Stimulated activated CD4-positive, alpha-beta T cell treated with anti-CD3 and anti-CD28 coated beads, Interleukin-1b, Interleukin-23, amount 100 ng/mL, for 1 hour (primary cell): Measurements from ENCODE around the gene PDE1C.

Experiments used
- DNase-seq, 2 donors: peaks; one replicate each; pipeline ENCODE4 v3.0.0-alpha.2; 2020; ENCODE audit warnings: low read depth in 2 of 2

The PDE1C gene

GRCh38 chr7:32074787-32075585 is 4.8 kb upstream of the PDE1C start:
- no peak for DNase-seq

GRCh38 chr7:32073533-32073932 is 3.3 kb upstream of the PDE1C start:
- no peak for DNase-seq

GRCh38 chr7:32072397-32072796 is 2.2 kb upstream of the PDE1C start:
- DNase-seq = no peak

GRCh38 chr7:32071466-32072091 is 1.4 kb upstream of the PDE1C start:
- no peak for DNase-seq

GRCh38 chr7:32070051-32070405 is 179 bp downstream of the PDE1C start:
- DNase-seq = no peak

- DNase-seq = no peak
Measured at GRCh38 chr7:32069116-32069650, 1.0 kb downstream of the PDE1C start.

GRCh38 chr7:32068411-32069101 is 1.7 kb downstream of the PDE1C start:
- DNase-seq = no peak

GRCh38 chr7:32066441-32066840 is 3.8 kb downstream of the PDE1C start:
- DNase-seq = no peak

- no peak for DNase-seq
Measured at GRCh38 chr7:32063614-32064013, 6.6 kb downstream of the PDE1C start.

- DNase-seq = no peak
Measured at GRCh38 chr7:32062150-32062549, 8.1 kb downstream of the PDE1C start.

GRCh38 chr7:32061346-32061745 is 8.9 kb downstream of the PDE1C start:
- DNase-seq = no peak

GRCh38 chr7:32059289-32060011 is 10.8 kb downstream of the PDE1C start:
- no peak for DNase-seq

- no peak for DNase-seq
Measured at GRCh38 chr7:32058002-32058401, 12.2 kb downstream of the PDE1C start.

- no peak for DNase-seq
Measured at GRCh38 chr7:32056767-32057166, 13.4 kb downstream of the PDE1C start.

GRCh38 chr7:32053204-32053603 is 17.0 kb downstream of the PDE1C start:
- no peak for DNase-seq

GRCh38 chr7:32051128-32051527 is 19.1 kb downstream of the PDE1C start:
- DNase-seq = no peak

- no peak for DNase-seq
Measured at GRCh38 chr7:32049599-32049998, 20.6 kb downstream of the PDE1C start.

GRCh38 chr7:32048970-32049491 is 21.2 kb downstream of the PDE1C start:
- DNase-seq = no peak

GRCh38 chr7:32047801-32048200 is 22.4 kb downstream of the PDE1C start:
- no peak for DNase-seq

GRCh38 chr7:32047075-32047474 is 23.1 kb downstream of the PDE1C start:
- no peak for DNase-seq

- DNase-seq = no peak
Measured at GRCh38 chr7:32045228-32045627, 25.0 kb downstream of the PDE1C start.

- no peak for DNase-seq
Measured at GRCh38 chr7:32044739-32045138, 25.5 kb downstream of the PDE1C start.
